Activated B cell treated with CpG ODN at 0.5 μM for 24 hours (primary cell): ENCODE data around the gene COASY. TPM values are rescaled to one million over a fixed set of nuclear protein-coding genes. Genes with fewer than 3 reads are reported as not detected.

Experiments used
- ATAC-seq: fragments of 200-7000 bp; cut with Tn5 transposase; one replicate; pipeline ENCODE4 v1.10.0; 2021; ENCODE audit warnings: low read depth, mild to moderate bottlenecking, moderate library complexity
- CTCF ChIA-PET: fragments of 350-600 bp; sonication (Branson Sonifier 250); formaldehyde crosslinking; loops from one replicate; lab custom pipeline; 2021; ENCODE audit warnings: antibody characterized with exemption; lab: Charles Lee
- POLR2A ChIA-PET: fragments of 350-600 bp; sonication (Branson Sonifier 250); formaldehyde crosslinking; loops from one replicate; lab custom pipeline; 2021; ENCODE audit warnings: antibody characterized with exemption; lab: Charles Lee
- DNase-seq: peaks from one replicate; pipeline ENCODE4 v3.0.0; 2022
- H3K27ac Mint-ChIP-seq: one replicate; pipeline ENCODE4 v1.8.0; 2020; ENCODE audit warnings: mixed read lengths
- H3K27me3 Mint-ChIP-seq: one replicate; pipeline ENCODE4 v1.8.0; 2021; ENCODE audit warnings: mixed read lengths
- H3K36me3 Mint-ChIP-seq: one replicate; pipeline ENCODE4 v1.8.0; 2021; ENCODE audit warnings: low read depth, mixed read lengths
- H3K4me1 Mint-ChIP-seq: one replicate; pipeline ENCODE4 v1.8.0; 2021; ENCODE audit warnings: mixed read lengths
- H3K4me3 Mint-ChIP-seq: one replicate; pipeline ENCODE4 v1.8.0; 2020; ENCODE audit warnings: mild to moderate bottlenecking, mixed read lengths
- H3K9me3 Mint-ChIP-seq: one replicate; pipeline ENCODE4 v1.8.0; 2020; ENCODE audit warnings: mixed read lengths
- intact Hi-C: fragments of 100-400 bp; cut with micrococcal nuclease; formaldehyde crosslinking; loops from one replicate; pipeline ENCODE4 v1.15.1; 2024
- total RNA-seq: library from RNA; stranded (reverse); gene quantifications from 2 replicates; pipeline ENCODE4 v1.2.3, GENCODE V29; 2022
- TF ChIP-seq, protein P1 (sequence below): fragments of 200-600 bp; IDR thresholded peaks from one replicate; pipeline ENCODE4 v1.8.0; 2022; ENCODE audit warnings: antibody characterized with exemption, mild to moderate bottlenecking

The COASY gene
- total RNA-seq, 1 donor from 2014 or later, result 94.9 TPM

DNA sequence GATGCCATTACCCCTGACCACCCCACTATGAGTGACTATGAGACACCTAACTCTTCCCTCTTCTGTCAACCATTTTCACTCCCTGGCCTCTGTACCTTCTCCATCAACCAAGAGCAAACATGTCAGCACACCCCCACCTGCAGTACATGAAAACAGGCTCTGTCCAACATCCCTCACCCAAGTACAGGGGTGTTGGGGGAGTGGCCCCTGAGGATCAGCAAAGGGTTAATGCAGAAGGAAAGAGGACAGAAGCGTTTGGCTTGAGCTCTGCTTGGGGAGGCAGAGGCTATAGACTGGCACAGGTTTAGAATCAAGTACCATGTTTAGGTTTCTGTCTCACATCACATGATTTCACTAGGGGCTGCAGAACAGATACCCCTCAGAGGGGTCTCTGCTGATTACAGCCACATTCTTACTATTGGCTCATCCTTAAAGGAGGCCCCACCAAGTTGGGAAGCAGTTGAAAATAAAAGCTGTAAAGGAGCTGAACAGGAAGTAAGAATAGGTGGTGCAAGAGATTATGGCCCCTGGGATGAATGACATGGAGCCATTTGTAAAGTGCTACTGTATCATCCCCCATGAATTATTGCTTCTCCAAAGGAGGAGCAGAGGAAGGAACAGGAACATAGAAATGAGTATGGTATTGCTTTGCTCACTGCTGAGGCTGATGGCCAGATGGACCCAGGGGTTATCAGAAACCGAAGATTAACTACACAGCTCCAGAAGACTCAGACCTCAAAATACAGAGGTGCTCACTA is 18.0 kb downstream of the COASY start:
- TF ChIP-seq, protein P1, sequence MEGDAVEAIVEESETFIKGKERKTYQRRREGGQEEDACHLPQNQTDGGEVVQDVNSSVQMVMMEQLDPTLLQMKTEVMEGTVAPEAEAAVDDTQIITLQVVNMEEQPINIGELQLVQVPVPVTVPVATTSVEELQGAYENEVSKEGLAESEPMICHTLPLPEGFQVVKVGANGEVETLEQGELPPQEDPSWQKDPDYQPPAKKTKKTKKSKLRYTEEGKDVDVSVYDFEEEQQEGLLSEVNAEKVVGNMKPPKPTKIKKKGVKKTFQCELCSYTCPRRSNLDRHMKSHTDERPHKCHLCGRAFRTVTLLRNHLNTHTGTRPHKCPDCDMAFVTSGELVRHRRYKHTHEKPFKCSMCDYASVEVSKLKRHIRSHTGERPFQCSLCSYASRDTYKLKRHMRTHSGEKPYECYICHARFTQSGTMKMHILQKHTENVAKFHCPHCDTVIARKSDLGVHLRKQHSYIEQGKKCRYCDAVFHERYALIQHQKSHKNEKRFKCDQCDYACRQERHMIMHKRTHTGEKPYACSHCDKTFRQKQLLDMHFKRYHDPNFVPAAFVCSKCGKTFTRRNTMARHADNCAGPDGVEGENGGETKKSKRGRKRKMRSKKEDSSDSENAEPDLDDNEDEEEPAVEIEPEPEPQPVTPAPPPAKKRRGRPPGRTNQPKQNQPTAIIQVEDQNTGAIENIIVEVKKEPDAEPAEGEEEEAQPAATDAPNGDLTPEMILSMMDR, result no peak
- ATAC-seq (no peak), DNase-seq (no peak)
- Mint-ChIP-seq H3K9me3 (no peaks in the 10 kb centered on the region), H3K4me1 (peaks cover 38% of the 10 kb centered on the region), H3K36me3 (peaks cover 69% of the 10 kb centered on the region), H3K27ac (peak overlapping the region; percentile 59), H3K27me3 (no peaks in the 10 kb centered on the region), H3K4me3 (no peak overlapping the region)
- ChIA-PET POLR2A (interaction anchor here (0.5 to 4.6 kb wide), 2 partner anchors 22 to 26 kb away, joined by 3 to 29 read pairs; no protein-coding TSS in a partner anchor), CTCF (interaction anchor here (1.2 to 3.6 kb wide), 2 partner anchors 29 to 184 kb away, joined by 4 to 32 read pairs; partner anchors contain the start of genes RETREG3 and TUBG1)
- intact Hi-C loops, result loop anchor here (2.0 kb wide), 1 partner anchor 127 kb away; no protein-coding TSS in a partner anchor

DNA sequence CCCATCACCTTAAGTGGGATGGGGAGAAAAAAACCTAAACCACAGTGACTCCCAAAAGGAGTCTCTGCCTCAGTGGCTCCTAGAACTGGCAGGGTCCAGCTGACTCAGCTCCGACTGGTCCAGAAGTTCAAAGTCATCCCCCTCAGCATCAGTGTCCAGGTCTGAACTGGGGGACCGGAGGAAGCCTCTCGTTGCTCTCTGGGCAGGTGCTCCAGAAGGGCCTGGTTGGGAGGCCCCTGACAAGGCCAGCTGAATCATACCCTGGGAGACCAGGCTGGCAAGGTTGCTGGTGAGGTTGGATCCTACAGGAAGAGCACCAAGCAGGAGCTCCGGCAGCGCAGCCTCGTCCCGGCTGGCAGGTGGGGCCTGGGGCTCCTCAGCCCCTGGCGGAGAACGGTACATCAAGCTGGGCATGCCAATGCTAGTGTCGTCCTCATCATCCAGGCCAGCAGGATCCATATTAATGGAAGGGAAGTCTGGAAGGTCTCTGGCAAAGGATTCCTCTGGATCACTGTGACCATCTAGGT is 19.9 kb downstream of the COASY start:
- DNase-seq, result no peak
- ChIA-PET CTCF (interaction anchor here (0.6 to 1.3 kb wide), 2 partner anchors 98 to 182 kb away, joined by 3 to 4 read pairs; no protein-coding TSS in a partner anchor), POLR2A (interaction anchor here (0.5 kb wide), 1 partner anchor 161 kb away, joined by 4 read pairs; no protein-coding TSS in a partner anchor)
- ATAC-seq, result no peak
- peak overlapping the region; percentile 30 for H3K27ac Mint-ChIP-seq
- no peaks in the 10 kb centered on the region for H3K27me3 Mint-ChIP-seq
- H3K4me1 Mint-ChIP-seq, result peaks cover 42% of the 10 kb centered on the region
- TF ChIP-seq, protein P1, result no peak
- peaks cover 80% of the 10 kb centered on the region for H3K36me3 Mint-ChIP-seq
- intact Hi-C loops, result no loop called here
- H3K9me3 Mint-ChIP-seq, result no peaks in the 10 kb centered on the region
- H3K4me3 Mint-ChIP-seq, result no peak overlapping the region

DNA sequence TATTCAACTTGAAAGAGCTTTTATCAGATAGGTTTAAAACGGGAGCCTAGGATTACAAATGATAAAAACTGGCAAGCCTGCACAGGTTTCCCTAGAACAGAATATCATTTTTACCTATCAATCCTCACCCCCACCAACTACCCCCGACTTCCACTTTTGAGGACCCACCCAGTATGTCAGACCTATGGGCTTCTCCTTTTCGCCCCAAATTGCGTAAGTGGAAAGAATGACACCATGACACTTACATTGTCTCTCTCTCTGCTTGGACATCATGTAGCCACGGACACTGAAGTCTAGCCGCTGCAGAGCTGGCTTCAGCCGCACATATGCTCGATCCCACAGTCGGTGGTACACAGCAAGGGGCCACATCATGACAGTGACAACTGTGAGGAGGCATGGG is 22.9 kb downstream of the COASY start:
- Mint-ChIP-seq H3K4me1 (peaks cover 31% of the 10 kb centered on the region), H3K4me3 (no peak overlapping the region), H3K27ac (peak overlapping the region; percentile 46), H3K9me3 (no peaks in the 10 kb centered on the region), H3K27me3 (no peaks in the 10 kb centered on the region), H3K36me3 (peaks cover 93% of the 10 kb centered on the region)
- DNase-seq (no peak), ATAC-seq (no peak)
- intact Hi-C loops, result no loop called here
- TF ChIP-seq, protein P1, result no peak
- POLR2A ChIA-PET, result no interaction called here
- CTCF ChIA-PET, result interaction anchor here (1.2 kb wide), 1 partner anchor 179 kb away, joined by 3 read pairs; no protein-coding TSS in a partner anchor

DNA sequence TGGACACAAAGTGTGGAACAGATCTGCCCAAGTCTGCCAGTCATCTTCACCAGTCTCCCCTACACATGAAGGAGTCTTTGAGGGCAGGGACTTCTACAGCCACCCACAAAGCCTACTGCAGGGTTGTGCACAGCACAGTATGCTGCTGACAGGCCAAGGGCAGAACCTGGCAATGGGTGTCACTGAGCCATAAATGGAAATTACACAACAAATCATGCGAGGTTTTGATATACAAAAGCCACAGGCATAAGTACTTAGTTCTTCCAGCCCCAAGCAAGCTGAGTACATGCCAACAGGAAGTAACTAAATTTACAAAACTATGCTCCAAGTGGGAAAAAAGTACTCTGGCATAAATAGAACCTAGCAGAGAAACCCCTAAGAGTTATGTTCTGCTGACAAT is 23.4 kb downstream of the COASY start:
- H3K27ac Mint-ChIP-seq, result peak overlapping the region; percentile 46
- TF ChIP-seq, protein P1, result no peak
- DNase-seq (no peak), ATAC-seq (no peak)
- H3K27me3 Mint-ChIP-seq, result no peaks in the 10 kb centered on the region
- H3K4me1 Mint-ChIP-seq, result peaks cover 31% of the 10 kb centered on the region
- POLR2A ChIA-PET, result interaction anchor here (1.5 kb wide), 1 partner anchor 18 kb away, joined by 3 read pairs; the partner anchor contains the start of gene MLX
- intact Hi-C loops, result no loop called here
- no peak overlapping the region for H3K4me3 Mint-ChIP-seq
- peaks cover 93% of the 10 kb centered on the region for H3K36me3 Mint-ChIP-seq
- CTCF ChIA-PET, result interaction anchor here (1.4 kb wide), 1 partner anchor 93 kb away, joined by 3 read pairs; no protein-coding TSS in a partner anchor
- no peaks in the 10 kb centered on the region for H3K9me3 Mint-ChIP-seq
